HG03565 (cell line): ENCODE measurements around the gene DUSP2.
A peak's percentile ranks its signal among the peaks of the same experiment; 100 is the strongest.
"Not testable (repeated sequence)": the region's sequence is repeated elsewhere in the genome, so short reads cannot be mapped to it uniquely, and the experiment has no call there.

ENCODE experiments used
- ATAC-seq: cut with Tn5 transposase; IDR thresholded peaks from one replicate; pipeline ENCODE4 v1.9.1; 2021; ENCODE audit warnings: mild to moderate bottlenecking, moderate library complexity; ENCODE audit not compliant: unreplicated experiment

Gene DUSP2

DNA sequence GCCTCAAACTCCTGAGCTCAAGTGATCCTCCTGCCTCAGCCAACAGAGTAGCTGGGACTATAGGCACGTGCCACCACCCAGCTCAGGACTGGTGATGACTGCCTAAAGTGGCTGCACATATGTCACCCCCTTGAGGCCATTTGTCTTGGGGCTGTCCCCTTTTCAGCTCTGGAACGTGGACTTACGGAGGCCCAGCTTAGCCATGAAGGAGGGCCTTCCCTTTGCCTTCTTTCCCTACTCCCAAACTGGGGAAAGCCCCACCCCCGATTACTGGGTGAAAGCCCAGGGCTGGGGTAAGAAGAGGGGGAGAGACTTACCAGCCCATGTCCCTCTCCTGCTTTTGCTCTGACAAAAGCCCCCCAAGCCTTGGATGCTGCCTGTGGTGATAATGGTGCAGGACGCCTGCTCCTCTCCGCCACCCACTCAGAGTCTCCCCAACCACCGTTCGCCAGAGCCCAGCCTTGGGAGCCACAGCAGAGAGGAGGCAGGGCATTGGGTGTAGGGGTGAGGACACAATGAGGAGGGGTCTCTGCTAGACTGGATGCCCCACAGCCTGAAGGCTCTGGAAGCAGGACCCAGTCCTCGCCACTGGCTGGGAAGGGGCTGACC lies 2.5 kb upstream of the DUSP2 start:
- ATAC-seq: no peak

DNA sequence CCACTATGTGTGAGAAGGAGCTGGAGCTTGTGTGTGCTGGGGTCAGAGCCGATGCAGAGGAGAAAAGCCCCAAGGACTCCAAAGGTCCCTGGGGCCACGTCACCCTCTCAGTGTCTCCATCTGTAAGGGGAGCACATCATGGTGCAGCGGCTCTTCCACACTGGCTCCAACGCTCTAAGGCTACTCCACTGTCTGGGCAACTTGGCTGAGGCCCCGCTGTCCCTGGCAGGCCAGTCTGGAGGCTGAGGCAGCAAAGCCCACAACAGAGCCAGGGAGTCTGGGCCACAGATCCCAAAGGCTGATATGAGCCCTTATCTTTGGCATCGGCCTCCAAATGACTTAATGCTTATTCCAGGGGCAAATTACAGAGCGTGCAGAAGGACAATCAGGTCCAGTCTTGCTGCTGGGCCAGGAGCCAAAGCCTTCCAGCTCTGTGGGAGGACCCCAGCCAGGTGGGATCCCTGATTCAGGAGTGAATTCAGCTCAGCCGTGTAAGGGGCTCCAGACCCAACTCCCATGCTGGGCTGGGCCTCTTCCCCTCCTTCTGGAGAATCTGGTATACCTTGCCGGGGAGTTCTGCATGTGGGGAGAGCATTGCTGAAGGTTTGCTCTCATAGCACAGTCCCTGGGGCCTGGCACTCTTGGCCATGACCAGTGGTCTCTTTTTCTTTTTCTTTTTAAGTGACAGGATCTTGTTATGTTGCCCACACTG lies 1.8 kb upstream of the DUSP2 start:
- ATAC-seq: no peak

DNA sequence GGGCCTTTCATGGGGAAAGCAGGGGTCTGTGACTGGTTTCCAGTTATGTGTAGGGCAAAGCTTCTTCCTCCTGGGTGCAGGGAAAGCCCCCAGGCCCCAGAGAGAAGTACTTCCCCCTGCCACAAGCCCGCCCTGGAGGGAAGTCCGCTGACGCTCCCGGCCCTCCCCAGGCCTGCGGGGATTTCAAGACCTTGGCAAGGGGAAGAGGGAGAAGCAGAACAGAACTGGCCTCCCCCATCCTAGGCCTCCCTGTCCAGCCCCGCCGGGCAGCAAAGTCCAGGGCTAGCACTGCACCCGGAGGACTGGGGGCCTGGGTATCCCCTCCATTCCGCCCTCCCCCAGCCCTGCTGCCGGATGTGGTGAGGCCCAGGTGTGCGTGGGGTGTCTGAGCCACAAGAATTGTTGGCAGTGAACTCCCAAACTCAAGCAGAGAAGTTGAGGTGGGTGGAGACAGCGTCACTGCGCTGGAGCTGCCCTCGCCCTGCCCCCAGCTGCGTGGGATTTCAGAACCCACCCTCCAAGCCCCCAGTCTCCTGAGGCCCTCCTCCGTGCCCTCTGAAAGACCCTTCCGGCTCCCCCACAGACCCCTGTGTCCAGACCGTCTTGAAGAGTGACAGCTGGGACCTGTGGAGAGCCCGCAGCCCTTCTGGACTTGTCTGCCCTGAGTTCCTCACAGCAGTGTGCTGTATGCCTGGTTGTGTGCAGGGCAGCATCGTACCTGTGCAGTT lies 1.1 kb upstream of the DUSP2 start:
- ATAC-seq: peak; percentile 16

GRCh38 chr2:96145848-96146152 lies 560 bp upstream of the DUSP2 start:
- ATAC-seq: no peak

DNA sequence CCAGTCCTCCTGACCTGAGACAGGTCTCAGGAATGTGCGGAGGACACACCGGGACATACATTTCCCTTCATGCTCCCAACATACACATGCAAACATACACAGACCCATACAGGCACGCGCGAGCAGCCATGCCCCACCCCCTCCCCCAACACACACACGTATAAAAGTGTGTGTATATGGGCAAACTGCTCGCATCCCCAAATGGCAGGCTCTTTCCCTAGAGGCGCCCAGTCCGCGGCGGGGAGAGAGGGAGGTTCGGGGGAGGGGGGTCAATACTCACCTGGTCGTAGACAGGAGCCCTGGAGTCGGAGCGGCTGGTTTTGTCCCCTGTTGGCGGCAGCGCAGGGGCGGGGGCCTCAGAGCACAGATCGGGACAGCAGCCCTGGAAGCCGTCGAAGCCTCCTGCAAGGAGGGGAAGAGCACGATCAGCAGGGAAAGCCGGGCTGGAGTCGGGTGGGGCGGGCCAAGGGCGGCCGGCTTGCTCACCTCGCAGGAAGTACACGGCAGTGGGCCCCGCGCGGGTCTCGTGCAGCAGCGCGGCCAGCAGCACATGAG lies 682 bp downstream of the DUSP2 start:
- ATAC-seq: no peak

DNA sequence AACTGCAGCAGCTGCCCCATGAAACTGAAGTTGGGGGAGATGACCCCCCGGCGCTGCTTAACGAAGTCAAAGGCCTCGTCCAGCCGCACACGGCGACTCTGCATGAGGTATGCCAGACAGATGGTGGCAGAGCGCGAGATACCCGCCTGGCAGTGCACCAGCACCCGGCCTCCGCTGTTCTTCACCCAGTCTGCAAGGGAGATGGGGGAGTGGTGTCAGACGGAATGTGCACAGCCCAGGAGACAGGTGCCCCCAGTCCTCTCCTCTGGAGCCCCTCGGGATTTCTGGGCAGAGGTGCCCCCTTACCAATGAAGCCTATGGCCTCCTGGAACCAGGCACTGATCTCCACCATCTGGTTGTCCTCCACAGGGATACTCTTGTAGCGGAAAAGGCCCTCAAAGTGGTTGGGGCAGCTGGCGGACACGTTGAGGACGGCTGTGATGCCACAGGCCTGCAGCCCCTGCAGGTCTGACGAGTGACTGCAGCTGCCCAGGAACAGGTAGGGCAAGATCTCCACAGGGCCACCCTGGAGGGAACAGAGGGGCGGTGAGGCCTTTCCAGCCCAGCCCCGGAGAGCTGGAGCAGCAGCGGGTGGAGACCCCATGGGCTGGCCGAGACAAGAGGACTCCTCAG lies 1.3 kb downstream of the DUSP2 start:
- ATAC-seq: no peak

GRCh38 chr2:96143231-96143847 lies 1.9 kb downstream of the DUSP2 start:
- no peak for ATAC-seq

- no peak for ATAC-seq
These were observed 2.8 kb downstream of the DUSP2 start for GRCh38 chr2:96142217-96143113.

DNA sequence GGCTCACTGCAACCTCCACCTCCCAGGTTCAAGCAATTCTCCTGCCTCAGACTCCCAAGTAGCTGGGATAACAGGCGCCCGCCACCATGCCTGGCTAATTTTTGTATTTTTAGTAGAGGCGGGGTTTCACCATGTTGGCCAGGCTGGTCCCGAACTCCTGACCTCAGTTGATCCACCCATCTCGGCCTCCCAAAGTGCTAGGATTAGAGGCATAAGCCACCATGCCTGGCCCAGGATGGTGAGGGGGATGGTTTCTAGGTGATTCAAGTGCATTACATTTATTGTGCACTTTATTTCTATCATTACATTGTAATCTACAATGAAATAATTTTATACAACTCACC lies 3.6 kb downstream of the DUSP2 start:
- ATAC-seq: not testable (repeated sequence)

GRCh38 chr2:96140941-96141623 lies 4.2 kb downstream of the DUSP2 start:
- no peak for ATAC-seq

- no peak for ATAC-seq
These were observed 6.0 kb downstream of the DUSP2 start for GRCh38 chr2:96139181-96139758.

DNA sequence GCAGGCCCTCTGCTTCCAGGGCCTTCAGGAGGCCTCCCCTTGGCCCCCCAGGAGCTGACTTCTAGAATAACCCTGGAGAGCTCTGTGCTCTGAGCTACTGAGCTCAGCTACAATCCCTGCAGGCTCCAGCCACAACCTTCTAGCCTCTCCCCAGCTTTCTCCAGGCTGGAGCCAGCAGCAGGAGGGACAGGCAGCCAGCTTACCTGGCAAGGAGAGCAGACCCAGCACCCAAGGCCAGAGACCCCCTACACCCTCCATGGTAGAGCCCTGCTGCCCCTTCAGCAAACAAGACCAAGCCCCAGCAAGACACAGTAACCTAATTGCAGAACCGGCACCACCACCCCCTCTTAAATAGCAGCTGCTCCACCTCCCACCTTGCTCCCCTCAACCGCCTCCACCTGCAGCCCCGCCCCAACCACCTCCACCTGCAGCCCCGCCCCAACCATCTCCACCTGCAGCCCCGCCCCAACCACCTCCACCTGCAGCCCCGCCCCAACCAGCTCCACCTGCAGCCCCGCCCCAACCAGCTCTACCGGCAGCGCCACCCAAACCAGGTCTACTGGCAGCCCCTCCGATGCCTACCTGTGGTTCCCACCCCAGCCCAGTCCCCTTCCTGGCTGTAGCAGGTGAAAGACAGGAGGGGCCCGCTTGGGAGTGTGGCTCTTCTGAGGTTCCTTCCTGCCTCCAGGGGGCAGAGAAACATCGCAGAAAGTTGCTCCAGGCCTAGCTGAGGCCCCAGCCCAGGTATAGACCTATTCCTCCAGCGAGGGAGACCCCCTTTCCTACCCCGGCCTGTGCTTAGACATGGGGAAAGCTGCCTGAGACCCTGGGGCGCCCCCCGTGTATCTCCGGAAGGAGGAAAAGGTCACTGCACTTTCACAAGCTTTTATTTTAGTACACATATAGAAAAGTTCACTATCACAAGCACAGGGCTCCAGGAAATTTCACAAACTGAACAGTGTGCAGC lies 6.8 kb downstream of the DUSP2 start, which contains the start of gene ASTL:
TSS of gene ASTL (minus strand) at position 324 of the 967 bp plus-strand sequence. CDS start at position 258, 66 bp downstream.
- ATAC-seq: no peak

DNA sequence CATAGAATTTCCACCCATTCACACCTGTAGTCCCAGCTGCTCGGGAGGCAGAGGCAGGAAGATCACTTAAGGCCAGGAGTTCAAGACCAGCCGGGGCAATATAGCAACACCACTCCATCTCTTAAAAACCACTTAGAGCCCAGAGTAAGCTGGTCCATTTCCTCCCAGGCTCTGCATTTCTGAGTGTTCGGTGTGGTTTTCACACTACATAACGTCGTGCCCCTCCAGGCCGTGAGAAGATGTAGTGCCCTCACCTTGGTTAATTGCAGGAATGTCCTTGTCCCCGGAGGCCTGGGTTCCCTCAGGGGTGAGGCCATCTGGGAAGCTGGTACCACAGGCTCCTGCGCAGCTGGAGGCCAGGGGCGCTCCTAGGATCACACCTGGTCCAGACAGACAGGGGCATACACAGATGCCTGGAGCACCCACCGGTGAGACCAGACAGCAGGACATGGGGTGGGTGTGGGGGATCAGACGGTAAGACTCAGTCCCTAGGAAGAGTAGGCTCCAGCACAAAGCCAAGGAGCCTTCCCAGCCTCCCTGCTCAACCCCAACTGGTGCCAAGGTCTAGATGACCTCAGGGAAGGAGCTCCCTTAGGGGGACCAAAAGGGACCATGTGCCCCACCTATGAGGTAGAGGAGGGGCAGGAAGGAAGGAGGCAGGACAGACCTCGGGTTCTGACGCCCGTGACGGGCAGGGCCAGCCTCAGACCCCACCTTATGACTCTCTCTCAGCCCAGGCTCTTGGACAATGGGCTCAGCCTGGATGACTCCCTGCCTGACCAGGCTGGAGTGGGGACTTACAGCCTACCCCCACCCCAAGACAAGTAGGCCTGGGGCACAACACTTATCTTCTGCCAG lies 7.7 kb downstream of the DUSP2 start:
- no peak for ATAC-seq

- no peak for ATAC-seq
These were observed 9.0 kb downstream of the DUSP2 start for GRCh38 chr2:96136129-96136720.

- ATAC-seq: no peak
These were observed 9.6 kb downstream of the DUSP2 start for GRCh38 chr2:96135621-96136020.

DNA sequence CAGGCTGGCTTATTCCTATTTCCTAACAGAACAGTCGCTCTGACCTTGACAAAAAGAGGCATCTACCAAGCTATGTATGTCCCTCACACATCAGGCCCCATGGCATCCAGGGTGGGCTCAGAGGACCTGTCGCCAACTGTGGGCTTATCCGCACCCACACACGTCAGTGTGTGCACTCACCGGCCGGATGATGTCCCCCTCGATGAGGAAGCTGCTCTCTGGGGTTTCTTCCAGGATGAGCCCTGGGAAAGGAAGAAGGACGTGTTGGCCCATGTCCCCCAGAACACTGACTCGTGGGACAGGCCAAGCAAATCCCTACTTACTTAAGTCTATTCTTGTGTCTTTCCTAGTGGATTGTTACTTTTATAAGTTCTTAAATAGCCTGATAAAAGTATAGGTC lies 10.1 kb downstream of the DUSP2 start:
- ATAC-seq: no peak

DNA sequence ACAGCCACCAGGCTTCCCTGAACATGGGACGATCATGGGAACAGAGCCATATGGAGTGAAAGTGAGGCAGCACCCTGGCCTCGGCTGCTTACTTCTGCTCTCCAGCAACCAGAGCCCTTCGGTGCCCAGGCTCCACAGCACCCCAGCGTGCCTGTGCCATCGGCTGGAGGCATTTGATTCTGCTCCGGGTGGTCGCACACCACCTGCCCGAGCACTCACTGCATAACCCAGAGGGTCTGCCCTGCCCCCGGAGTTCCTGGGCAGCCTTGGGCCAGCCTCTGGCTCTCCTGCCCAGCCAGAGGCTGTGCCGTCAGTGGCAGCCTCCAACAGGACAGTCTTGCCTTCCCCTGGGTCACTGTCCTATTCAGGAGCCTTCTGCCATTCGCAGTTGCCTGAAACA lies 10.8 kb downstream of the DUSP2 start:
- no peak for ATAC-seq
